HL-60 (cell line): Measurements from ENCODE around the gene MYH15.

ENCODE experiments used
- POLR2AphosphoS5 ChIP-seq: IDR thresholded peaks from 2 replicates; pipeline ENCODE4 v1.6.1; 2012; ENCODE audit warnings: low read depth
- TF ChIP-seq, protein P1 (sequence below): IDR thresholded peaks from one replicate; pipeline ENCODE4 v1.5.1; 2011; ENCODE audit warnings: low read length, control low read depth, inconsistent platforms; ENCODE audit not compliant: insufficient read depth

DNA sequence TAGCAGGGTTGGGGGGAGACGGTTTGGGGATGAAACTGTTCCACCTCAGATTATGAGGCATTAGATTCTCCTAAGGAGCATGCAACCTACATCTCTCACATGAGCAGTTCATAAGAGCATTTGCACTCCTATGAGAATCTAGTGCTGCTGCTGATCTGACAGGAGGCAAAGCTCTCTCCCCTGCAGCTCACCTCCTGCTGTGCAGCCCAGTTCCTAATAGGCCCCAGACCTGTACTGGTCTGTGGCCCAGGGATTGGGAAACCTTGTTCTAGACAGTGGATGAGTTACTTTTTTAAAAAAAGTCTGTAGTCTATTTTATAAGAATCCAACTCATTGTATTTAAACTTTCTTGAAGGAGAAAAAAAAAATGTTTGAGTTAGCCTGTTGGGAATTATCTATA lies 114.1 kb downstream of the MYH15 start:
- TF ChIP-seq, protein P1, sequence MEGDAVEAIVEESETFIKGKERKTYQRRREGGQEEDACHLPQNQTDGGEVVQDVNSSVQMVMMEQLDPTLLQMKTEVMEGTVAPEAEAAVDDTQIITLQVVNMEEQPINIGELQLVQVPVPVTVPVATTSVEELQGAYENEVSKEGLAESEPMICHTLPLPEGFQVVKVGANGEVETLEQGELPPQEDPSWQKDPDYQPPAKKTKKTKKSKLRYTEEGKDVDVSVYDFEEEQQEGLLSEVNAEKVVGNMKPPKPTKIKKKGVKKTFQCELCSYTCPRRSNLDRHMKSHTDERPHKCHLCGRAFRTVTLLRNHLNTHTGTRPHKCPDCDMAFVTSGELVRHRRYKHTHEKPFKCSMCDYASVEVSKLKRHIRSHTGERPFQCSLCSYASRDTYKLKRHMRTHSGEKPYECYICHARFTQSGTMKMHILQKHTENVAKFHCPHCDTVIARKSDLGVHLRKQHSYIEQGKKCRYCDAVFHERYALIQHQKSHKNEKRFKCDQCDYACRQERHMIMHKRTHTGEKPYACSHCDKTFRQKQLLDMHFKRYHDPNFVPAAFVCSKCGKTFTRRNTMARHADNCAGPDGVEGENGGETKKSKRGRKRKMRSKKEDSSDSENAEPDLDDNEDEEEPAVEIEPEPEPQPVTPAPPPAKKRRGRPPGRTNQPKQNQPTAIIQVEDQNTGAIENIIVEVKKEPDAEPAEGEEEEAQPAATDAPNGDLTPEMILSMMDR, result no peak
- TF ChIP-seq POLR2AphosphoS5, result no peak
